Measurements from ENCODE around the gene SPEG. TPM values are rescaled to one million over a fixed set of nuclear protein-coding genes. Genes with fewer than 3 reads are reported as not detected.

Gene SPEG
- total and polyA plus RNA-seq, 2 donors (not counting 3 experiments of a cell fraction or from before 2014, with no cell fraction given), result 0.84 to 3.5 TPM

- TF ChIP-seq FOS (IDR thresholded peaks at IDR 0.05; ENCODE audit: borderline replicate concordance, insufficient read depth, low read length), result no peak
- TF ChIP-seq MYC (IDR thresholded peaks at IDR 0.05; ENCODE audit: low read depth, low read length), result no peak
- no peak for TF ChIP-seq EZH2 (IDR thresholded peaks at IDR 0.05; ENCODE audit: borderline replicate concordance, low read depth, low read length, severe bottlenecking)
- TF ChIP-seq CTCF (IDR thresholded peaks at IDR 0.05; ENCODE audit: extremely low read depth in 1 of 2, insufficient read depth in 1 of 2, low read depth in 1 of 2, low read length in 2 of 2), result no peak
- no peak for TF ChIP-seq MAX (IDR thresholded peaks at IDR 0.05; ENCODE audit: insufficient read depth, insufficient read length)
- no peak for TF ChIP-seq GATA2 (IDR thresholded peaks at IDR 0.05; ENCODE audit: insufficient read depth, insufficient read length, low read depth, low read length)
- no peak for TF ChIP-seq JUN (IDR thresholded peaks at IDR 0.05; ENCODE audit: borderline replicate concordance, insufficient read depth, insufficient read length, low read depth)
- TF ChIP-seq POLR2A (IDR thresholded peaks at IDR 0.05; ENCODE audit: low read depth, low read length), result no peak
- no peak for TF ChIP-seq POLR2AphosphoS5 (IDR thresholded peaks at IDR 0.05; ENCODE audit: insufficient read depth, low read depth, low read length)
- POLR2A ChIA-PET, result no interaction called here
- no TSS peak for BruUV-seq (replicated peaks)
These were observed 42.1 kb downstream of the SPEG start for GRCh38 chr2:219476652-219477151.

More at GRCh38 chr2:219476652-219477151, 42.1 kb downstream of the SPEG start:
- Histone ChIP-seq H3K27me3 (ENCODE audit: control insufficient read depth in 2 of 2, insufficient read depth in 2 of 2, low read length in 2 of 2) (peaks cover 0 to 2% of the 10 kb centered on the region in 2 experiments), H3K4me3 (replicated peaks in 1 of 3; ENCODE audit: insufficient read depth in 1 of 3, low read depth in 1 of 3, low read length in 3 of 3) (no peak overlapping the region), H3K9me3 (replicated peaks; ENCODE audit: control insufficient read depth, insufficient read depth, low read length) (no peaks in the 10 kb centered on the region), H3K9me1 (replicated peaks; ENCODE audit: control insufficient read depth, extremely low read depth, insufficient read depth, low read length) (no peaks in the 10 kb centered on the region), H3K36me3 (ENCODE audit: control insufficient read depth in 2 of 2, extremely low read depth in 1 of 2, insufficient read depth in 2 of 2, low read length in 2 of 2) (no peaks in the 10 kb centered on the region), H2AFZ (ENCODE audit: low read depth, low read length) (no peak overlapping the region), H3K9ac (replicated peaks; ENCODE audit: extremely low read depth, insufficient read depth, low read length) (no peak overlapping the region), H3K27ac (ENCODE audit: insufficient read depth, low read depth, low read length) (no peak overlapping the region), H3K4me1 (ENCODE audit: control insufficient read depth, extremely low read depth, insufficient read depth, low read length) (no peaks in the 10 kb centered on the region), H3K4me2 (ENCODE audit: insufficient read depth, low read length) (no peak overlapping the region), H4K20me1 (replicated peaks; ENCODE audit: control insufficient read depth, extremely low read depth, insufficient read depth, low read length) (no peaks in the 10 kb centered on the region), H3K79me2 (ENCODE audit: control insufficient read depth, insufficient read depth, low read length) (no peaks in the 10 kb centered on the region)
- FAIRE-seq (no peak), DNase-seq (ENCODE audit: low read depth, low spot score) (no peak)
- dilution Hi-C loops (cut with MboI; ENCODE audit: extremely low pct_ligation_motif_present, low sequenced_read_pairs) (no loop called here), intact Hi-C loops (cut with micrococcal nuclease) (loop anchor here (1.0 to 2.0 kb wide), 6 partner anchors 17 to 166 kb away; partner anchors contain the start of gene GMPPA)
- CTCF ChIA-PET, result interaction anchor here (0.6 to 7.0 kb wide), 11 partner anchors 11 to 84 kb away, joined by 3 to 115 read pairs (median 6); a partner anchor contains a TSS
